ENCODE measurements around the gene CHN2.

Gene CHN2

DNA sequence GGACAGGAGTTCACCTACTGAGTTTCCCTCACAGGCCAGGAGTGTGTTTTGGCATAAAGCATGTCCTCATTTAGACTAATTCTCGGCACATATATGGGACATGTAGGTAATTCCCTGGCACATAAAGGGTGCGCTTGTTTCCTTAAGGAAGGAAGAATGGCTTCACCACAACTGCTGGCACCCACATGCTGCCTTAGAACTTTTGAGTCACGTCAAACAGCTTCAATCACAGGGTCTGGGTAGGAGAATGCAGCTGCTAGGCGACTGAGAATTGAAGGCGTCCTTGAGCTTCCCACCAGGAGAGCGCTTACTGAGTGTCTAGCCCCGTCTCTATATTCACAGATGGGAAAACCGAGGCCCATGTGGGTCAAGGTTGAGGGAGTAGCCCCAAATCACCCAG is 146.1 kb downstream of the CHN2 start:
- no peak overlapping the region for H3K27ac ChIP-seq
- TF ChIP-seq CTCF (conservative IDR thresholded peaks at IDR 0.05) = no peak

DNA sequence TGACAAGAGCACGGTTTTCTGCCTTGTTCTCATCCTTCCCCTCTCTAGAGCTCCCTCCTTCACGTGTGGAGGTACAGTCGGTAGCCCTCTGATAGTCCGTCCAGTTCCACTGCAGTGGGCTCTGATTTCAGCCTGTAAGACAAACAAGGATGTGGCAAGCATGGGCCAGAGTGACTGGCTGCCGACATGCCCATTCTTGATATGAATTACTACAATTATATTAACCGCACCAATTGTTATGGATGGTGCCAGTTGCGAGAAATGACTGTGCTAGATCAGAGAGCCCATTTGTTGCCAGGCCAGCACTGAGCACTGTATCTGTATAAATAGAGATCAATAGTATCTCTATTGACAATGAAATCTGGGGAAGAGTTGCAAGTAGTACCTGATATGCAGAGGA is 146.6 kb downstream of the CHN2 start:
- H3K27ac ChIP-seq = no peak overlapping the region
- TF ChIP-seq CTCF (conservative IDR thresholded peaks at IDR 0.05) = no peak

GRCh38 chr7:29342761-29343160 is 148.2 kb downstream of the CHN2 start:
- no peak for TF ChIP-seq CTCF (conservative IDR thresholded peaks at IDR 0.05)
- H3K27ac ChIP-seq = no peak overlapping the region; the same call in 1 of the 2 replicates

DNA sequence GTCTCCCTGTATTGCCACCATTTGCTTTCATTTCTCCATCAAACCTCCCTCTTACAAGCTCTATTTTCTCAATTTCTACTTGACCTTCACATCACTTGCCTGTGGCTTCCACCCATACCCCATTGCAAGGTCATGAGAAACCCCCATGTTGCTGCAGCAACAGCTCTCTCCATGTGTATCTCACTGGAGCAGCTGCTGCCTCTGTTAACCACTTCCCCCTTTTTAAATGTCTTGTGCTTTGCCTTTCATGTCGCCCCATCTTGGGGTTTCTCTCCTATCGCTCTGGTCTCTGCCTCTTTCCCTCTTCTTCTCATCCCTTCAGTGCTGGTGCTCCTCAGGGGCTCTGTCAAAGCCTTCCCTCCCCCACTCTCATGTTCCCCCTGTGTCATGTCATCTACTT is 148.8 kb downstream of the CHN2 start:
- H3K27ac ChIP-seq = no peak overlapping the region
- TF ChIP-seq CTCF (conservative IDR thresholded peaks at IDR 0.05) = no peak

DNA sequence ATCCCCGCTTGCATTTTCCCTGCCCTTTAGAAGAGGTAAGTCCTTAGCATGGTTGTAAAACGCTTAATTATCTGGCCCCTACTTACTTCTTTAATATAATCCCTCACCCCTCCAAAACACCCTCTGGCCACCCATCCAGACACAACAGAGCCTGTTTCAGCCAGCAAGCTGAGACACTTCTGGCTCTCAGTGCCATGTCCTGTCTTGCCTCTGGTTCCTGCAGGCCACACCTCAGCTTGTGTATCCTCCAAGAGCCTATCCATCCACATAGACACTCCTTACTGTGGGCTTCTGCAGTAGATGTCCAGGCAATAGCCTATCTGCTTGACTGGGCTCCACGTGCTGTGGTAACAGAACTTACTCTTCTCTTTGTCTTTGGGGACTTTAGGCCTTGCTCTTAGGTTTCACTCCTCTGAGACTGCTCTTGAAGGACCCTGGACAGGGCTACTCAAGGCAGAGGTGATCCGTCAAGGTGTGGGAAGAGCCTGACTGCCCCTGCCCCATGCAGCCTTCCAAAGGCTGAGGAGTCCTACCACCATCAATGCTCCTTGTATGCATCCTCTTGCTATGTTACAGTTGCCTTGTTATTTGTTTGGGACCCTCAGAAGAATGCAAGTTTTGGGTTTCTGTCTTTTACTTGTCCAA is 149.9 kb downstream of the CHN2 start:
- TF ChIP-seq CTCF (conservative IDR thresholded peaks at IDR 0.05) = no peak
- H3K27ac ChIP-seq = no peak overlapping the region

DNA sequence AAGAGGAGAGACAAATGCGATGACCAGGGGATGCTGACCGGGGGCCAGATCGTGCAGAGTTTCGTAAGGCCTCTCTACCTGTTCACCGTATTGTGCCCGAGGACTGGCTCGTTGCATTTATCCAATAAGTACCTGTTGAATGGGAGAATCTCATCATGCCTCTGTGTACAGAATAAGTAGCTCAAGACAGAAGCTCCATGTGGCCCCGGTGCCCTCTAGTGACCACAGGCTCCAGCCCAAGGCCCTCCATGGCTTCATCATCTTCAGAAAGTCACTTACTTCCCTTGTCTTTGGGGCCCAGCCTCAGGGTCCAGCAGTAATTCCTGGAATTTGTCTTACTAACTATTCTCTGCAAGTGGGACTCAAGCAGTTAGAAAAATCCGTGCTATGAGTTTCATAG is 151.0 kb downstream of the CHN2 start:
- H3K27ac ChIP-seq = no peak overlapping the region
- TF ChIP-seq CTCF (conservative IDR thresholded peaks at IDR 0.05) = peak; percentile 76

DNA sequence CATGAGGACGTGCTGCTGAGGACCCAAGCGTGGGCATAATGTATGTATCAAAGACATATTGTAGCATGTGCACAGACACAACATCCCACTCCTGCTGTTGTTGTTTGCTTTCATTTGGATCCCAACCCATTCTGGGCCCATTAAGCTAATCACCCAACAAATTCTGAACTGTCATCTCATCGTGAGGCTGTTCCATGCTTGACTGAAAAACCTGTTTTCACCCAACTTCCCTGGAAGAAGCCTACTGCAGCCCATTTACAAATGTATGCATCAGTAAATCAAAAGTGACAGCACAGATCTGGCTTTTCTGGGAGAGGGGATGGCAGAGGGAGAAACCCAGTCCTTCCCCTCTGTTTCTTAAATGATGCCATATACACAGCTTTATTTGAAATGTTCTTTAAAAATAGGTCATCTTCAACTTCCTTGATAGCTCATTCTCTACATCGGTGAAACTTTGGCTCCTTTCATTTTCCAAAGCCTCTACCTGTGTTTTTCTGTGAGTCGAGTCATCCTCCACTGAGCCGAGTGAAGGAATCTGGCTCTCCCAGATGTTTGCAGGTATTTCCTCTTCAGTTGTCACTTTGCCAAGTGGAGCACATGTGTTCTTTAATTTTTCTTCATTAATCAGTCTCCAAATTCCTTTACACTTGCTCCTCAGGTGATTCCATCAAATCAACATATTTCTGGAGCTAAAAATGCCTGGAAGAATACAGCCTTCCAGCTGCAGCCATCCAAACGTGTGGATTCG is 151.8 kb downstream of the CHN2 start:
- no peak for TF ChIP-seq CTCF (conservative IDR thresholded peaks at IDR 0.05)
- no peak overlapping the region for H3K27ac ChIP-seq

Measured in VCaP (cell line).